Heart right ventricle (tissue), 16 donors: Measurements from ENCODE around the gene TRIM17. TPM values are rescaled to one million over a fixed set of nuclear protein-coding genes. Genes with fewer than 3 reads are reported as not detected.
A peak's percentile ranks its signal among the peaks of the same experiment; 100 is the strongest.

Source experiments
- ATAC-seq, 8 donors: fragments of 200-7000 bp; cut with Tn5 transposase; one replicate each; pipeline ENCODE4 v1.9.1; 2020; ENCODE audit warnings: mild to moderate bottlenecking in 8 of 8, moderate library complexity in 8 of 8, moderate number of reproducible peaks in 1 of 8
- DNase-seq, 2 donors: peaks; one replicate each; pipeline ENCODE4 v3.0.0-alpha.2; 2020
- H3K27ac ChIP-seq, 10 donors: fragments of 200-600 bp; sonication (generic) in 2 of 10; one replicate each; pipeline versions ENCODE4 v1.5.0 to v1.8.0; 2020 to 2022; ENCODE audit warnings: mild to moderate bottlenecking in 3 of 10
- H3K27me3 ChIP-seq, 7 donors: fragments of 200-600 bp; one replicate each; pipeline ENCODE4 v1.8.0; 2021 to 2022; ENCODE audit warnings: mild to moderate bottlenecking in 2 of 7
- H3K36me3 ChIP-seq, 9 donors: fragments of 200-600 bp; sonication (generic) in 1 of 9; one replicate each; pipeline versions ENCODE4 v1.5.0 to v1.8.0; 2020 to 2022; ENCODE audit warnings: mild to moderate bottlenecking in 2 of 9
- H3K4me1 ChIP-seq, 9 donors: fragments of 200-600 bp; sonication (generic) in 1 of 9; one replicate each; pipeline versions ENCODE4 v1.5.0 to v1.8.0; 2020 to 2022; ENCODE audit warnings: mild to moderate bottlenecking in 4 of 9
- H3K4me3 ChIP-seq, 10 donors: fragments of 200-600 bp; sonication (generic) in 2 of 10; one replicate each; pipeline versions ENCODE4 v1.5.0 to v1.8.0; 2020 to 2022; ENCODE audit warnings: mild to moderate bottlenecking in 7 of 10, moderate library complexity in 2 of 10
- H3K9me3 ChIP-seq, 11 donors: fragments of 200-600 bp in 10 of 11; sonication (generic) in 2 of 11; one replicate each; pipeline versions ENCODE4 v1.5.0 to v1.8.0; 2013 to 2022; ENCODE audit warnings: mild to moderate bottlenecking in 2 of 11, control low read depth in 1 of 11, moderate library complexity in 1 of 11
- CTCF ChIP-seq, 9 donors: fragments of 200-600 bp; sonication (generic) in 2 of 9; IDR thresholded peaks; one replicate each; pipeline versions ENCODE4 v1.5.0 to v1.8.0; 2021 to 2022; ENCODE audit warnings: antibody characterized with exemption in 9 of 9, mild to moderate bottlenecking in 5 of 9, moderate library complexity in 1 of 9
- WGBS, 2 donors: extraction: QIAGEN DNeasy Blood & Tissue Kit; methylation state at CpG; one replicate each; pipeline ENCODE4 v1.1.7; 2013; ENCODE audit warnings: inconsistent platforms in 1 of 2; 5-methylcytosine and 5-hydroxymethylcytosine counted together
- intact Hi-C, 10 donors: fragments of 100-400 bp; cut with DNase I; formaldehyde crosslinking; loops; one replicate each; pipeline versions ENCODE4 v1.11.1 to v1.14.2; 2022
- polyA plus RNA-seq, 2 donors: library from polyadenylated mRNA; stranded (reverse); fragments of 200-250 nt; gene quantifications; one replicate each; pipeline ENCODE4 v1.2.3, GENCODE V29; 2013
- total RNA-seq, 10 donors: library from RNA; stranded (reverse); fragmentation: NEBNext Ultra II Directional in 3 of 10; extraction: Animal tissue kit (Norgen Biotek cat#: 25700) in 3 of 10; gene quantifications; one replicate each; pipeline versions ENCODE4 v1.2.1 to v1.2.4, GENCODE V29; 2021 to 2023
- donor health status: Arrhythmogenic right ventricular cardiomyopathy.
- donor health status: ischemic (EF 13 %, LVEDD 7.1; RV severe dilation, severe dysfunction).
- donor health status: healthy with polysubstance abuse.
- donor health status: DM: no; HTN: yes; CAD: no.
- donor health status: DM: no; HTN: no; CAD: no.
- donor health status: ischemic (EF 25% LVEDD 6.9; RV normal size, moderate dysfunction).
- donor health status: ischemic (EF 25% LVEDD 5.7; RV mildly dilated, moderate dysfunction).
- donor health status: healthy.
- donor health status: DM: yes; HTN: yes; CAD: no.
- donor health status: Ischemic cardiomyopathy.
- donor health status: ischemic (EF 35%, LVEDD 5.7; RV mildly dilated, moderate dysfunction).
- donor health status: nonischemic (EF 11% LVEDD 7.7; RV severe dilation, severe dysfunction).
- donor health status: DM: yes; HTN: yes; CAD: no.
- donor health status: PGD.
- donor health status: ischemic (EF 29% LVEDD 5.4; RV normal size, mild dysfunction).
- donor health status: nonischemic (EF 23%, LVEDD 6.1; RV moderate dilation, normal function).

TRIM17 gene
- total and polyA plus RNA-seq, 12 donors = 0.14 to 0.44 (median 0.34) TPM; not detected in 3

- Histone ChIP-seq H3K9me3 (no peaks in the 10 kb centered on the region), H3K27ac (no peak overlapping the region), H3K4me3 (no peak overlapping the region), H3K36me3 (peaks cover 0 to 8% (median 0%) of the 10 kb centered on the region in 9 donors), H3K27me3 (peaks cover 0 to 61% (median 33%) of the 10 kb centered on the region in 7 donors), H3K4me1 (peaks cover 8 to 23% (median 15%) of the 10 kb centered on the region in 9 donors)
- intact Hi-C loops = no loop called here
- ATAC-seq (peak in 4 of 8 donors; percentile 13 to 19 (median 16)), DNase-seq (no peak)
- no peak for TF ChIP-seq CTCF (IDR thresholded peaks at IDR 0.05)
- WGBS, 2 donors = 45 to 63% methylated on average over 7 of the region's 7 CpGs
These were observed 1.4 kb downstream of the TRIM17 start for GRCh38 chr1:228415221-228415620.

GRCh38 chr1:228414511-228415211 is 2.0 kb downstream of the TRIM17 start:
- intact Hi-C loops = no loop called here
- DNase-seq (no peak), ATAC-seq (peak in 2 of 8 donors; percentile 14 to 16)
- Histone ChIP-seq H3K27me3 (peaks cover 0 to 58% (median 33%) of the 10 kb centered on the region in 7 donors), H3K9me3 (no peaks in the 10 kb centered on the region), H3K27ac (no peak overlapping the region), H3K36me3 (peaks cover 0 to 8% (median 0%) of the 10 kb centered on the region in 9 donors), H3K4me1 (peaks cover 8 to 23% (median 15%) of the 10 kb centered on the region in 9 donors), H3K4me3 (no peak overlapping the region)
- TF ChIP-seq CTCF (IDR thresholded peaks at IDR 0.05) = no peak
- WGBS, 2 donors = 79 to 80% methylated on average over 25 of the region's 25 CpGs

GRCh38 chr1:228413241-228414010 is 3.2 kb downstream of the TRIM17 start:
- Histone ChIP-seq H3K36me3 (peaks cover 0 to 8% (median 0%) of the 10 kb centered on the region in 9 donors), H3K4me3 (no peak overlapping the region), H3K9me3 (no peaks in the 10 kb centered on the region), H3K4me1 (peaks cover 8 to 25% (median 15%) of the 10 kb centered on the region in 9 donors), H3K27ac (no peak overlapping the region), H3K27me3 (peaks cover 0 to 48% (median 26%) of the 10 kb centered on the region in 7 donors)
- 89 to 91% methylated on average over 10 of the region's 10 CpGs for WGBS, 2 donors
- ATAC-seq (no peak), DNase-seq (no peak)
- no peak for TF ChIP-seq CTCF (IDR thresholded peaks at IDR 0.05)
- intact Hi-C loops = no loop called here

- no peak for ATAC-seq
- DNase-seq = no peak
- H3K36me3 ChIP-seq = peaks cover 0 to 8% (median 0%) of the 10 kb centered on the region in 9 donors
- intact Hi-C loops = no loop called here
- peaks cover 8 to 32% (median 23%) of the 10 kb centered on the region in 9 donors for H3K4me1 ChIP-seq
- no peaks in the 10 kb centered on the region for H3K9me3 ChIP-seq
- H3K27ac ChIP-seq = no peak overlapping the region
- no peak for TF ChIP-seq CTCF (IDR thresholded peaks at IDR 0.05)
- WGBS, 2 donors = 91% methylated on average over 9 of the region's 9 CpGs
- no peak overlapping the region for H3K4me3 ChIP-seq
- H3K27me3 ChIP-seq = peaks cover 0 to 31% (median 12%) of the 10 kb centered on the region in 7 donors
These were observed 4.9 kb downstream of the TRIM17 start for GRCh38 chr1:228411548-228412430.
